A549 (cell line): ENCODE measurements around the gene MMD. TPM values are rescaled to one million over a fixed set of nuclear protein-coding genes. Genes with fewer than 3 reads are reported as not detected.

Experiments used
- ATAC-seq, 2 experiments: fragments of 200-7000 bp in 1 of 2; fragments of >200 bp in 1 of 2; cut with Nextera tagmentation in 1 of 2; cut with Tn5 transposase in 1 of 2; 3 replicates each; pipeline versions ENCODE4 v1.8.0 to v1.9.1; 2018 to 2020; ENCODE audit warnings: mild to moderate bottlenecking in 1 of 2, moderate library complexity in 1 of 2
- CTCF ChIA-PET: fragments of 300-600 bp; sonication (Branson Sonifier 250); formaldehyde crosslinking; extraction: SDS; loops from one replicate; lab custom pipeline; 2021; ENCODE audit warnings: antibody characterized with exemption, inconsistent platforms; lab: Yijun Ruan, JAX
- POLR2A ChIA-PET: fragments of 350-600 bp; formaldehyde crosslinking; extraction: SDS; loops from one replicate; lab custom pipeline; 2021; ENCODE audit warnings: antibody characterized with exemption, inconsistent platforms; lab: Yijun Ruan, JAX
- DNase-seq, 2 experiments: peaks; one replicate each; pipeline versions ENCODE4 v3.0.0 to v3.0.0-alpha.2; 2011 to 2016; ENCODE audit warnings: low read depth in 1 of 2, low spot score in 1 of 2
- FAIRE-seq: peaks from 2 replicates; lab custom pipeline; 2011; peaks lifted over from hg19 to GRCh38; lab: Jason Lieb, UNC
- H3K27ac ChIP-seq, 2 experiments: fragments of >200 bp; sonication (Bioruptor Twin); formaldehyde crosslinking; 3 replicates each; pipeline ENCODE4 v1.5.1; 2016 to 2017
- H3K4me1 ChIP-seq: fragments of >200 bp; sonication (Bioruptor Twin); formaldehyde crosslinking; 3 replicates; pipeline ENCODE4 v1.6.1; 2016
- H3K4me2 ChIP-seq: fragments of >200 bp; sonication (Bioruptor Twin); formaldehyde crosslinking; 3 replicates; pipeline ENCODE4 v1.6.1; 2016
- H3K4me3 ChIP-seq: fragments of >200 bp; sonication (Bioruptor Twin); formaldehyde crosslinking; 3 replicates; pipeline ENCODE4 v1.5.1; 2016
- H3K9me3 ChIP-seq: fragments of >200 bp; sonication (Bioruptor Twin); formaldehyde crosslinking; 3 replicates; pipeline ENCODE4 v1.6.1; 2016
- BHLHE40 ChIP-seq: IDR thresholded peaks from 2 replicates; pipeline ENCODE4 v1.6.1; 2012; ENCODE audit warnings: low read depth, low read length, inconsistent platforms
- CBX2 ChIP-seq: fragments of 200-600 bp; sonication (generic); IDR thresholded peaks from 2 replicates; pipeline ENCODE4 v1.6.1; 2016; ENCODE audit warnings: low read depth, mild to moderate bottlenecking, borderline replicate concordance
- CEBPB ChIP-seq, 2 experiments: fragments of >200 bp in 1 of 2; sonication (Bioruptor Twin) in 1 of 2; formaldehyde crosslinking in 1 of 2; IDR thresholded peaks; 2 replicates each; pipeline ENCODE4 v1.6.1; 2012 to 2016
- CHD4 ChIP-seq: fragments of 200-600 bp; sonication (generic); IDR thresholded peaks from 2 replicates; pipeline ENCODE4 v1.6.1; 2016; ENCODE audit warnings: antibody characterized with exemption, mild to moderate bottlenecking, borderline replicate concordance
- EP300 ChIP-seq, 2 experiments: fragments of >200 bp; sonication (Bioruptor Twin); formaldehyde crosslinking; IDR thresholded peaks; 2 replicates in 1 of 2; 3 replicates in 1 of 2; pipeline ENCODE4 v1.6.1; 2016 to 2017
- ESRRA ChIP-seq: fragments of 150-350 bp; IDR thresholded peaks from 2 replicates; pipeline ENCODE4 v1.6.1; 2014; ENCODE audit warnings: mild to moderate bottlenecking, low read length, borderline replicate concordance
- FOSL2 ChIP-seq, 2 experiments: fragments of 450-650 bp in 1 of 2; fragments of >200 bp in 1 of 2; sonication (Bioruptor Twin) in 1 of 2; formaldehyde crosslinking; IDR thresholded peaks; 2 replicates each; pipeline versions ENCODE4 v1.5.0 to v1.6.1; 2016 to 2020; ENCODE audit warnings: mild to moderate bottlenecking in 1 of 2, moderate library complexity in 1 of 2
- GATA3 ChIP-seq: IDR thresholded peaks from 2 replicates; pipeline ENCODE4 v1.6.1; 2012; ENCODE audit warnings: borderline replicate concordance
- HDAC2 ChIP-seq: fragments of 200-600 bp; sonication (generic); IDR thresholded peaks from 2 replicates; pipeline ENCODE4 v1.6.1; 2016
- HES2 ChIP-seq: fragments of >200 bp; sonication (Bioruptor Twin); formaldehyde crosslinking; IDR thresholded peaks from 2 replicates; pipeline ENCODE4 v1.6.1; 2016
- HMGXB4 ChIP-seq: fragments of 250-450 bp; sonication (Bioruptor Pico); IDR thresholded peaks from 2 replicates; pipeline ENCODE4 v1.5.0; 2021; ENCODE audit warnings: mild to moderate bottlenecking, moderate library complexity, borderline replicate concordance
- JUN ChIP-seq, 2 experiments: fragments of >200 bp; sonication (Bioruptor Twin); formaldehyde crosslinking; IDR thresholded peaks; 2 replicates in 1 of 2; 3 replicates in 1 of 2; pipeline ENCODE4 v1.6.1; 2016 to 2017
- JUNB ChIP-seq: fragments of >200 bp; sonication (Bioruptor Twin); formaldehyde crosslinking; IDR thresholded peaks from 2 replicates; pipeline ENCODE4 v1.6.1; 2016
- MAFK ChIP-seq: fragments of 450-650 bp; IDR thresholded peaks from 2 replicates; pipeline ENCODE4 v1.6.1; 2014; ENCODE audit not compliant: partially characterized antibody
- MAX ChIP-seq: IDR thresholded peaks from 2 replicates; pipeline ENCODE4 v1.6.1; 2012
- MAZ ChIP-seq: fragments of 150-350 bp; IDR thresholded peaks from 2 replicates; pipeline ENCODE4 v1.6.1; 2014; ENCODE audit warnings: antibody characterized with exemption, low read depth, low read length, borderline replicate concordance
- NFE2L2 ChIP-seq: fragments of 150-350 bp; conservative IDR thresholded peaks from 2 replicates; pipeline ENCODE4 v1.6.1; 2014; ENCODE audit warnings: low read length
- PBX3 ChIP-seq: IDR thresholded peaks from 2 replicates; pipeline ENCODE4 v1.6.1; 2012
- PHF8 ChIP-seq: fragments of 200-600 bp; sonication (generic); IDR thresholded peaks from 2 replicates; pipeline ENCODE4 v1.6.1; 2016; ENCODE audit warnings: low read depth, mild to moderate bottlenecking, antibody characterized with exemption, moderate library complexity, borderline replicate concordance
- RAD21 ChIP-seq, 2 experiments: fragments of >200 bp in 1 of 2; sonication (Bioruptor Twin) in 1 of 2; formaldehyde crosslinking in 1 of 2; IDR thresholded peaks in 1 of 2; conservative IDR thresholded peaks in 1 of 2; 2 replicates in 1 of 2; 3 replicates in 1 of 2; pipeline ENCODE4 v1.6.1; 2012 to 2018; ENCODE audit warnings: inconsistent platforms in 1 of 2
- RFX5 ChIP-seq: fragments of 450-650 bp; IDR thresholded peaks from 2 replicates; pipeline ENCODE4 v1.7.1; 2014; ENCODE audit warnings: antibody characterized with exemption, mild to moderate bottlenecking, moderate library complexity
- RNF2 ChIP-seq: fragments of 200-600 bp; sonication (generic); IDR thresholded peaks from 2 replicates; pipeline ENCODE4 v1.6.1; 2016; ENCODE audit warnings: low read depth, mild to moderate bottlenecking, antibody characterized with exemption, moderate library complexity, borderline replicate concordance
- TFCP2L1 ChIP-seq: fragments of 250-450 bp; sonication (Bioruptor Pico); IDR thresholded peaks from 2 replicates; pipeline ENCODE4 v1.5.0; 2021; ENCODE audit warnings: mild to moderate bottlenecking
- TP53 ChIP-seq: fragments of 250-450 bp; sonication (Bioruptor Pico); IDR thresholded peaks from 2 replicates; pipeline ENCODE4 v1.5.0; 2021; ENCODE audit warnings: mild to moderate bottlenecking, moderate library complexity
- WGBS: methylation state at CpG from one replicate; pipeline ENCODE4 v1.1.6; 2017; ENCODE audit errors: missing lambda C conversion rate; 5-methylcytosine and 5-hydroxymethylcytosine counted together
- polyA plus RNA-seq, 4 experiments: library from polyadenylated mRNA; depleted of rRNA in 3 of 4; stranded (reverse); fragments of >200 nt; fragmentation: RNase III in 1 of 4; extraction: RNeasy Plus Mini Kit Qiagen cat#74134 plus additional on column Dnase treatment in 1 of 4; gene quantifications; 2 replicates in 3 of 4; 3 replicates in 1 of 4; pipeline ENCODE4 v1.2.3, GENCODE V29; 2011 to 2017

MMD gene
- polyA plus RNA-seq, 2 of the 4 experiments (the other 2 are of a cell fraction) = 22.5 to 54.7 TPM

- Histone ChIP-seq H3K4me1 (peaks cover 83% of the 10 kb centered on the region), H3K9me3 (no peaks in the 10 kb centered on the region), H3K4me2 (peak overlapping the region; percentile 73), H3K4me3 (no peak overlapping the region), H3K27ac (peak overlapping the region; percentile 83 to 88)
- FAIRE-seq (no peak), ATAC-seq (no peak), DNase-seq (no peak)
- 93% methylated on average over 2 of the region's 2 CpGs for WGBS
- TF ChIP-seq TP53 (CRISPR knock-in tag) (0 out of 2 replicates have a peak, but pooled peaks have one; percentile 4), BHLHE40 (no peak), HES2 (no peak)
- POLR2A ChIA-PET = interaction anchor here (2.1 kb wide), 1 partner anchor 18 kb away, joined by 13 read pairs; no protein-coding TSS in a partner anchor
- CTCF ChIA-PET = interaction anchor here (0.9 to 2.2 kb wide), 7 partner anchors 9 to 96 kb away, joined by 3 to 8 read pairs (median 4); no protein-coding TSS in a partner anchor
These were observed 30.1 kb upstream of the MMD start for GRCh38 chr17:55451758-55452138.

- DNase-seq = peak in 1 of 2 experiments; percentile 81
- no peak for ATAC-seq
- H3K4me3 ChIP-seq = no peak overlapping the region
- 94% methylated on average over 1 of the region's 1 CpG for WGBS
- ChIA-PET POLR2A (interaction anchor here (2.1 kb wide), 1 partner anchor 18 kb away, joined by 13 read pairs; no protein-coding TSS in a partner anchor), CTCF (interaction anchor here (0.9 to 2.2 kb wide), 5 partner anchors 9 to 94 kb away, joined by 3 to 8 read pairs (median 4); no protein-coding TSS in a partner anchor)
- TF ChIP-seq PHF8 (no peak), RFX5 (no peak), EP300 (IDR thresholded peaks at IDR 0.05) (peak in 1 of 2 experiments; percentile 62; a peak in 3 of 5 replicates), MAX (peak; percentile 44), HMGXB4 (no peak), TFCP2L1 (CRISPR knock-in tag) (no peak), JUN (IDR thresholded peaks at IDR 0.05) (peak in 1 of 2 experiments; percentile 39; a peak in 1 of 5 replicates), MAFK (no peak), CHD4 (no peak), RAD21 (conservative IDR thresholded peaks at IDR 0.05 in 1 of 2, IDR thresholded peaks at IDR 0.05 in 1 of 2) (peak in 1 of 2 experiments; percentile 36; a peak in 3 of 5 replicates), GATA3 (peak; percentile 93), ESRRA (peak; percentile 77; the same call in 1 of the 2 replicates), FOSL2 (IDR thresholded peaks at IDR 0.05) (no peak), FOSL2 (CRISPR knock-in tag; IDR thresholded peaks at IDR 0.05) (peak; percentile 43), CBX2 (no peak), HDAC2 (no peak), NFE2L2 (no peak), JUNB (0 out of 2 replicates have a peak, but pooled peaks have one; percentile 47), CEBPB (IDR thresholded peaks at IDR 0.05) (peak in 1 of 2 experiments; percentile 64; a peak in 2 of 4 replicates), MAZ (no peak), PBX3 (0 out of 2 replicates have a peak, but pooled peaks have one; percentile 45), RNF2 (no peak), BHLHE40 (no peak)
- no peak for FAIRE-seq
- peak overlapping the region; percentile 73 for H3K4me2 ChIP-seq
- no peaks in the 10 kb centered on the region for H3K9me3 ChIP-seq
- H3K27ac ChIP-seq = peak overlapping the region; percentile 83 to 88
- H3K4me1 ChIP-seq = peaks cover 83% of the 10 kb centered on the region
These were observed 29.6 kb upstream of the MMD start for GRCh38 chr17:55451203-55451641.
